Epidermal melanocyte (primary cell): ENCODE measurements around the gene CLIC2.

Source experiments
- DNase-seq: peaks from one replicate; pipeline ENCODE4 v3.0.0; 2011; ENCODE audit warnings: low spot score; ENCODE audit not compliant: insufficient read length

CLIC2 gene

DNA sequence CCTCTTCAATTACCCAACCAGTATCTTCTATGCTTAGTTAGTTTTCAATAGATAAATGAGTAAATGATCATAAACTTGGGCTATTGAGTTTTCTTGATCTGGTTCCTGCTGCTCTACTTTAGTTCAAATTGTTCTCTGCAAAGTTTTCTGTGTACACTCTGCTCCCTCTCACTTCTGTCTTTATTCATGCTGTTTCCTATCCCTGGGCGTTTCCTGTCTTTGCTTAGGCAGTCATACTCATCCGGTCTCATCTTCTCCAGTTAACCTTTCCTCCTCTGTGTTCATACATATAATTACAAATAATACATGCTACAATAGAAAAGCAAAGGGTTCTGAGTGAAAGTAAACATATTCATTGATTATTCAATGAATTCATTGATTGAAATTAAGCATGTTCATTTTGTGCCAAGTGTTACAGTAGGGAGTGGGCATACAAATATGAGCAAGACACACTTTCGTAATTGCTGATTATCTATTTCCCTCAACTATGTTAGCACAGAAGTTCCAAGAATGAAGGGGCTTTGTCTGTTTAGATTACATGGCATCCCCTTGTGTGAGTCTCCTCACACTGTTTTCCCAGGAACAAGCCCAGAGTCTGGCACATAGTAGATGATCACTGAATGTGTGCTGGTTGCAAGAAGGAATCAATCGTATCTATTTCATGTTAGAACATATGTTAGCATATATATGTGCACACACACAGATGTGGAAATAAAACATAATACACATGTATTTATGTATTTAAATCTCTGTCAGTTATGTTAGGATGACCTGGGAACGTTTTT is 71.3 kb downstream of the CLIC2 start:
- no peak for DNase-seq

DNA sequence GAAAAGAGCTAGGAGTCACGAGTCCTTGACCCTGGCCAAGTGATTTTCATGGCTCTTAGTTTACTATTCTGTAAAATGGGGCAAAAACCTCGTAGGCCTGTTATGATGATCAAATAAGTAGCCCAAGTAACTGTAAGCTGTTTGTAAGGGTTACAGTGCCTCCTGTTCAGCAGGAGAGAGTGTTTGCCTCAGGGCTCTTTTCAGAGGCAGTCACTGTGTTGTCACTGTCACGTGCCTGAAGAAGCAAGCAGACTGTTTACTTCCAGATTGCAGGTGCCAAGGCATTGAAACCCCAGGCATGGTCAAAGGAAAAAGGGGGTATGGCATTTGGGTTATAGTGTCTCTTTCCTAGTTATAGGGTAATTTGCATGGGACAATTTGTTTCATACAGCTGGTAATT is 74.7 kb downstream of the CLIC2 start:
- DNase-seq, result no peak

DNA sequence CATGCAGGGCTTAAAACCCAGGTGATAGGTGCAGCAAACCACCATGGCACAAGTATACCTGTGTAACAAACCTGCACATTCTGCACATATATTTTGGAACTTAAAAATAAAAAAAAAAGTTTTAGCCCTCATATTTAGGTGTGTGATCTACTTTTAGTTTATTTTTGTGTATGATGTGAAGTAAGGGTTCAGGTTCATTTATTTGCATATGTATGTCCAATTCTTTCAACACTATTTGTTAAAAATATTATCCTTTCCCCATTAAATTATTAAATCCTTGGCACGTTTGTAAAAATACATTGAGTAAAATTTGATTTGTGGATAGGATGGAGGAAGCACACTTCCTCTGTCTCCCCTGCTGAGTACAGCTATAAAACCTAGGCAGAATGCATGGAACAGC is 83.0 kb downstream of the CLIC2 start:
- DNase-seq, result no peak

DNA sequence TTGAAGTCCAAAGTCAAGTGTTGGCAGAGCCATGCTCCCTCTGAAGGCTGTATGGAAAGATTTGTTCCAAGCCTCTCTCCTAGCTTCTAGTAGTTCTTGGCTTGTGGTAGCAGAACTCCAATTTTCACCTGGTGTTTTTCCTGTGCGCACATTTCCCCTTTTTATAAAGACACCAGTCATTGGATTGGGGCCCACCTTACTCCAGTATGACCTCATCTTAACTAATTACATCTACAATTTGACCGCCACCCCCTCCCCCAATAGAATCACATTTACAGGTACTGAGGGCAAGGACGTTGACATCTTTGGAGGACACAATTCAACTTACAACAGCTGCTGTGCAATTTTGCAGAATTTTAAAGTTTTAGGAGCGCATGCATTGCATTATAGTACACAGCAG is 86.9 kb downstream of the CLIC2 start:
- DNase-seq, result no peak

DNA sequence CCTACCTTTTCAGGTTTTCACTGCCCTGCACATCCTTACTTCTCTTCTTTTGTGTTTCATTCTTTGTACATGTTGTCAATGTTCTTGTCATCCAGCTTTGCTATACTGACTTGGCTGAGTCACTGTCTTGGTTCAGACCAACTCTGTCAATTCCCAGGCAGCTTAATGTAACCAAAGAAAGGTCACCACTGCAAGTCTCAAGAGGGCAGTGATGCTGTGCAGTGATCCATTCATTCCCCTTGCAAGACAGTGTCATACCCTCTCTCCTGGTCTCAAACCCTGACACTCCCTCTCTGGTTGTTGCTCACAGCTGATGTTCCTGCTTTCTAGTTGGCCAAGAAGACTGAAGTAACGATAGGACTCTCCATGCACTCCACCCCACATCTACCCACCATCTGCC is 87.7 kb downstream of the CLIC2 start:
- no peak for DNase-seq

DNA sequence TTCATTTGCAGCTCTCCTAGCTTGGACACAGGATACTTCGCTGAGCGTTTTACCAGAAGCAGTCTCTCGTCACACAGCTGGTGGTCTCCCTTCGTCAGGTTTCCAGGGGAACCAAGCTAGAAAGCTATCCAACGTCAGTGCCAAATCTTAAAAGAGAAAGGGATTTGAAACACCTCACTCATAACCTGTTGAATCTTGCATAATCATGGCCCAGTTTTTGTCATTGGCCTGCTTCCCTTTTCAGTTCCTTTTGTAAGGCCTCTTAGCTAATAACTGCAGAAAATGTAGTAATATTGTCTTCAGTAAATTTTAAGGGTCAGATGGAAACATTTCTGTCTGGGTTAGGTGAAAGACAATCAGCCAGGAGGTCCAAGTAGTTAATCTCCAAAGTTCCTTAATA is 92.1 kb downstream of the CLIC2 start:
- no peak for DNase-seq

DNA sequence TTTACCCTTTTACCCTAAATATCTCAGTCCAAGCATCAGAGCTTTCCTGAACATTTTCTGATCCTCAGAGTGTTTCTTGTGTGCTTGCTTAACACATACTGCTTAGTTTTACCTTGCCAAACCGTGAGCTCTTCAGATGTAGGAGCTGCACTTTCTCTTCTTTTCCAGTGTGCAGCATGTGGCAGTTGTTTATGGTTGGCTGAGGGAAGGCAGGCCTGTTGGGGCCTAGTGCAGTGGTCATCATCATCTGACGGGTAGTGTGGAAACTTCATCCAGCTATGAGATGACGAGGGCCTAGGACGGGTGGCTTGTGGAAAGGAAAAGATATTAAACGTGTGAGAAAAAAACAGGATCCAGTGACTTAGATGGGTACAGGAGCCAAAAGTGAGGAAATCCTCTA is 96.7 kb downstream of the CLIC2 start:
- DNase-seq, result no peak

DNA sequence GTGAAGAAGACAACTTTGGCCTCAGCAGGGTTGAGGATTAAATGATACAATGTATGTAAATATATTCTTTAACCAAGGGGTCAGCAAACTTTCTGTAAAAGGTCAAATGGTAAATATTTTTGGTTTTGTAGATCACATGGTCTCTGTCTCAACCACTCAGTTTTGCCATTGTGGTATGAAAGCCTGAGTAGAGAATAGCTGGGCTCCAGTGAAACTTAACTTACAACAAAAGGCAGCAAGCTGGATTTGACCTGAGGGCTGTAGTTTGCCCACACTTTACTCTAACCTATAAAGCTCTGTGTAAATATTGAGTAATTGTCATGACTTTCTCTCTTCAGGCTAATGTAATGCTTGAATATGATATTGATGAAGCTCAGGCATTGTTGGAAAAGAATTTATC is 98.5 kb downstream of the CLIC2 start:
- no peak for DNase-seq

DNA sequence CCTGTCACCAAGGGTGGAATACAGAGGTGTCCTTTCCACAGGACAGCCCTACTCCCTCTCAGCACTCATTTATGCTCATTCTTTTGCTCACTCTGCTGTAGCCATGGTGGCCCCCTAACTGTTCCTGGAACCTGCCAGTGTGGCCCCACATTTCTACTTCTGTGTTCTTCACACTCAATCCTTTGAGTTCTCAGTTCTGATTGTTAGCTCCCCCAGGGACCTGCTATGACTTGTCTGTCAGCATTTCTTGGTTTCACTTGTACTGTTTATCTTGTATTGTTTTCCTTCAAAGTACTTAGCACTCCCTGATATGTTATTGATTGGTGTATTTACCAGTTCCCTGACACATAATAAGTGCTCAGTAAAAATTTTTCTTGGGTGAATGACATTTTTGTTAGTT is 103.3 kb downstream of the CLIC2 start:
- no peak for DNase-seq
